ENCODE results near the gene ERC2.

Gene ERC2

GRCh38 chr3:56121716-56122115 lies 346.6 kb downstream of the ERC2 start:
- Histone ChIP-seq H3K9me3 (ENCODE audit: severe bottlenecking) (no peaks in the 10 kb centered on the region), H3K27ac (ENCODE audit: poor library complexity, severe bottlenecking) (no peak overlapping the region), H3K36me3 (ENCODE audit: low read depth) (no peaks in the 10 kb centered on the region), H3K27me3 (ENCODE audit: insufficient read depth, poor library complexity, severe bottlenecking) (no peaks in the 10 kb centered on the region), H3K4me3 (ENCODE audit: severe bottlenecking) (no peak overlapping the region), H3K4me1 (ENCODE audit: insufficient read depth, poor library complexity, severe bottlenecking) (peaks cover 30% of the 10 kb centered on the region)
- no peak for TF ChIP-seq CTCF (IDR thresholded peaks at IDR 0.05; ENCODE audit: poor library complexity, severe bottlenecking)
- no peak for DNase-seq (ENCODE audit: low spot score)
- ATAC-seq (ENCODE audit: low read depth), result no peak

DNA sequence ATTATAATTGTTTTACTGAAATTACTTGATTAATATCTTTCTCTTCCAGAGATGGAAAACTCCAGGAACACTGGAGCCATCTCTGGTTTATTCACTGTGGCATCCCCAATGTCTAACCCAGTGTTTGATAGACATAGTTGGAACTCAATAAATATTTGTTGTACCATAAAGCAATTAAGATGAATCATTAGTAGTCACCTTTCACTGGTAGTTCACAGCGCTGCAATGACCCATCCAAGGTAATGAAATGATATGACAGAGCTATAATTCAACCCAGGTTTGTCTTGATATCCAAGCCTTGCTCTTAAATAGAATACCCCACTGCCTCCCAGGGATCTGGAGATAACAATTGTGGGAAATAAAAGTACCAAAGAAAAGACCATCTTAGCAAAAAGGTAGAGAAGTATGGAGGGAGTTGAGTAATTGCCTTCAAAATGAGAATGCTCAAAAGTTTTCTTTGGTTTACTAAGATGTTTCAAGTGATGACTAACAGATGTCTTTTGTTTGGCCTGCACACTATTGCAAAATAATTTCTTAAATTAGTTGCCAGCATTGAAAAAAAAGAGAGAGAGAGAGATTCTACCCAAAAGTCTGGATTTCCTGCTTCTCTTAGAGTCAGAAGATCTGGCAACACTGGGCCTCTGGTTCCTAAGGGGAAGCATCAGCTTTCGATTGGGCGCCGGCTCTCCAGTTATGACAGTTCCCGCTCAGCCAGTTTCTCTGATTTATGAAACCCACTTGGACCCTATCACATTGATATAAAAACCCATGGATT lies 348.5 kb downstream of the ERC2 start:
- H3K4me1 ChIP-seq (ENCODE audit: insufficient read depth, poor library complexity, severe bottlenecking), result peaks cover 18% of the 10 kb centered on the region
- ATAC-seq (ENCODE audit: low read depth), result peak; percentile 75
- no peaks in the 10 kb centered on the region for H3K36me3 ChIP-seq (ENCODE audit: low read depth)
- peak overlapping the region; percentile 19 for H3K27ac ChIP-seq (ENCODE audit: poor library complexity, severe bottlenecking)
- H3K4me3 ChIP-seq (ENCODE audit: severe bottlenecking), result no peak overlapping the region
- TF ChIP-seq CTCF (IDR thresholded peaks at IDR 0.05; ENCODE audit: poor library complexity, severe bottlenecking), result no peak
- no peaks in the 10 kb centered on the region for H3K9me3 ChIP-seq (ENCODE audit: severe bottlenecking)
- no peaks in the 10 kb centered on the region for H3K27me3 ChIP-seq (ENCODE audit: insufficient read depth, poor library complexity, severe bottlenecking)
- no peak for DNase-seq (ENCODE audit: low spot score)

- Histone ChIP-seq H3K9me3 (ENCODE audit: severe bottlenecking) (no peaks in the 10 kb centered on the region), H3K27me3 (ENCODE audit: insufficient read depth, poor library complexity, severe bottlenecking) (no peaks in the 10 kb centered on the region), H3K4me3 (ENCODE audit: severe bottlenecking) (no peak overlapping the region), H3K4me1 (ENCODE audit: insufficient read depth, poor library complexity, severe bottlenecking) (peaks cover 18% of the 10 kb centered on the region), H3K36me3 (ENCODE audit: low read depth) (no peaks in the 10 kb centered on the region), H3K27ac (ENCODE audit: poor library complexity, severe bottlenecking) (peak overlapping the region; percentile 19)
- DNase-seq (ENCODE audit: low spot score) (no peak), ATAC-seq (ENCODE audit: low read depth) (no peak)
- TF ChIP-seq CTCF (IDR thresholded peaks at IDR 0.05; ENCODE audit: poor library complexity, severe bottlenecking), result no peak
These were observed 349.3 kb downstream of the ERC2 start for GRCh38 chr3:56118968-56119367.

GRCh38 chr3:56115698-56116097 lies 352.6 kb downstream of the ERC2 start:
- no peak for TF ChIP-seq CTCF (IDR thresholded peaks at IDR 0.05; ENCODE audit: poor library complexity, severe bottlenecking)

DNA sequence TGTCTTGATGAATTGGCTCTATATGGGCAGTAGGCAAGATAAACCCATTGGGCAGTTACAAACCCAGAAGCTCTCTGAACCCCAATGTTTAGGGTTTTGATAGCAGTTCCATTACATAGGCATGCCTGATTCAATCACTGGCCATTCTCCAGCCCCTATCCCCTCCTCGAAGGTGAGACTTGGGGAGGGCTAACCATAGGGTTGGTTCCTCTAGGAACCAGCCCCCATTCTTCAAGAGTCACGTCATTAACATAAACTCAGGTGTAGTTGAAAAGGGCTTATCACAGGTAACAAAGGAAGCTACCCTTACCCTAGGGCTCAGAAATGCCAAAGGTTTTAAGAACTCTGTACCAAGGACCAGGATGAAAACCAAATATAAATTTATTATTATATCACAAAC lies 353.1 kb downstream of the ERC2 start:
- Histone ChIP-seq H3K4me1 (ENCODE audit: insufficient read depth, poor library complexity, severe bottlenecking) (peaks cover 13% of the 10 kb centered on the region), H3K27ac (ENCODE audit: poor library complexity, severe bottlenecking) (no peak overlapping the region), H3K9me3 (ENCODE audit: severe bottlenecking) (no peaks in the 10 kb centered on the region), H3K27me3 (ENCODE audit: insufficient read depth, poor library complexity, severe bottlenecking) (no peaks in the 10 kb centered on the region), H3K4me3 (ENCODE audit: severe bottlenecking) (no peak overlapping the region), H3K36me3 (ENCODE audit: low read depth) (no peaks in the 10 kb centered on the region)
- DNase-seq (ENCODE audit: low spot score), result no peak
- no peak for ATAC-seq (ENCODE audit: low read depth)
- no peak for TF ChIP-seq CTCF (IDR thresholded peaks at IDR 0.05; ENCODE audit: poor library complexity, severe bottlenecking)

More at GRCh38 chr3:56115698-56116097, 352.6 kb downstream of the ERC2 start:
- Histone ChIP-seq H3K4me3 (ENCODE audit: severe bottlenecking) (no peak overlapping the region), H3K27ac (ENCODE audit: poor library complexity, severe bottlenecking) (no peak overlapping the region), H3K27me3 (ENCODE audit: insufficient read depth, poor library complexity, severe bottlenecking) (no peaks in the 10 kb centered on the region), H3K4me1 (ENCODE audit: insufficient read depth, poor library complexity, severe bottlenecking) (peaks cover 18% of the 10 kb centered on the region), H3K9me3 (ENCODE audit: severe bottlenecking) (no peaks in the 10 kb centered on the region), H3K36me3 (ENCODE audit: low read depth) (no peaks in the 10 kb centered on the region)
- DNase-seq (ENCODE audit: low spot score) (no peak), ATAC-seq (ENCODE audit: low read depth) (no peak)

Data from RWPE2 (cell line).